Measurements from ENCODE around the gene SAMD4A.

- TF ChIP-seq, protein P1, sequence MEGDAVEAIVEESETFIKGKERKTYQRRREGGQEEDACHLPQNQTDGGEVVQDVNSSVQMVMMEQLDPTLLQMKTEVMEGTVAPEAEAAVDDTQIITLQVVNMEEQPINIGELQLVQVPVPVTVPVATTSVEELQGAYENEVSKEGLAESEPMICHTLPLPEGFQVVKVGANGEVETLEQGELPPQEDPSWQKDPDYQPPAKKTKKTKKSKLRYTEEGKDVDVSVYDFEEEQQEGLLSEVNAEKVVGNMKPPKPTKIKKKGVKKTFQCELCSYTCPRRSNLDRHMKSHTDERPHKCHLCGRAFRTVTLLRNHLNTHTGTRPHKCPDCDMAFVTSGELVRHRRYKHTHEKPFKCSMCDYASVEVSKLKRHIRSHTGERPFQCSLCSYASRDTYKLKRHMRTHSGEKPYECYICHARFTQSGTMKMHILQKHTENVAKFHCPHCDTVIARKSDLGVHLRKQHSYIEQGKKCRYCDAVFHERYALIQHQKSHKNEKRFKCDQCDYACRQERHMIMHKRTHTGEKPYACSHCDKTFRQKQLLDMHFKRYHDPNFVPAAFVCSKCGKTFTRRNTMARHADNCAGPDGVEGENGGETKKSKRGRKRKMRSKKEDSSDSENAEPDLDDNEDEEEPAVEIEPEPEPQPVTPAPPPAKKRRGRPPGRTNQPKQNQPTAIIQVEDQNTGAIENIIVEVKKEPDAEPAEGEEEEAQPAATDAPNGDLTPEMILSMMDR (conservative IDR thresholded peaks at IDR 0.05): no peak
- no peak for TF ChIP-seq EZH2 (IDR thresholded peaks at IDR 0.05; ENCODE audit: low read depth)
Observed at GRCh38 chr14:54737132-54737711, 170.3 kb downstream of the SAMD4A start.

All from PC-9 (cell line).